ENCODE data around the gene LAMA3.

The LAMA3 gene, protein sequence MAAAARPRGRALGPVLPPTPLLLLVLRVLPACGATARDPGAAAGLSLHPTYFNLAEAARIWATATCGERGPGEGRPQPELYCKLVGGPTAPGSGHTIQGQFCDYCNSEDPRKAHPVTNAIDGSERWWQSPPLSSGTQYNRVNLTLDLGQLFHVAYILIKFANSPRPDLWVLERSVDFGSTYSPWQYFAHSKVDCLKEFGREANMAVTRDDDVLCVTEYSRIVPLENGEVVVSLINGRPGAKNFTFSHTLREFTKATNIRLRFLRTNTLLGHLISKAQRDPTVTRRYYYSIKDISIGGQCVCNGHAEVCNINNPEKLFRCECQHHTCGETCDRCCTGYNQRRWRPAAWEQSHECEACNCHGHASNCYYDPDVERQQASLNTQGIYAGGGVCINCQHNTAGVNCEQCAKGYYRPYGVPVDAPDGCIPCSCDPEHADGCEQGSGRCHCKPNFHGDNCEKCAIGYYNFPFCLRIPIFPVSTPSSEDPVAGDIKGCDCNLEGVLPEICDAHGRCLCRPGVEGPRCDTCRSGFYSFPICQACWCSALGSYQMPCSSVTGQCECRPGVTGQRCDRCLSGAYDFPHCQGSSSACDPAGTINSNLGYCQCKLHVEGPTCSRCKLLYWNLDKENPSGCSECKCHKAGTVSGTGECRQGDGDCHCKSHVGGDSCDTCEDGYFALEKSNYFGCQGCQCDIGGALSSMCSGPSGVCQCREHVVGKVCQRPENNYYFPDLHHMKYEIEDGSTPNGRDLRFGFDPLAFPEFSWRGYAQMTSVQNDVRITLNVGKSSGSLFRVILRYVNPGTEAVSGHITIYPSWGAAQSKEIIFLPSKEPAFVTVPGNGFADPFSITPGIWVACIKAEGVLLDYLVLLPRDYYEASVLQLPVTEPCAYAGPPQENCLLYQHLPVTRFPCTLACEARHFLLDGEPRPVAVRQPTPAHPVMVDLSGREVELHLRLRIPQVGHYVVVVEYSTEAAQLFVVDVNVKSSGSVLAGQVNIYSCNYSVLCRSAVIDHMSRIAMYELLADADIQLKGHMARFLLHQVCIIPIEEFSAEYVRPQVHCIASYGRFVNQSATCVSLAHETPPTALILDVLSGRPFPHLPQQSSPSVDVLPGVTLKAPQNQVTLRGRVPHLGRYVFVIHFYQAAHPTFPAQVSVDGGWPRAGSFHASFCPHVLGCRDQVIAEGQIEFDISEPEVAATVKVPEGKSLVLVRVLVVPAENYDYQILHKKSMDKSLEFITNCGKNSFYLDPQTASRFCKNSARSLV (N-terminal part only)

DNA sequence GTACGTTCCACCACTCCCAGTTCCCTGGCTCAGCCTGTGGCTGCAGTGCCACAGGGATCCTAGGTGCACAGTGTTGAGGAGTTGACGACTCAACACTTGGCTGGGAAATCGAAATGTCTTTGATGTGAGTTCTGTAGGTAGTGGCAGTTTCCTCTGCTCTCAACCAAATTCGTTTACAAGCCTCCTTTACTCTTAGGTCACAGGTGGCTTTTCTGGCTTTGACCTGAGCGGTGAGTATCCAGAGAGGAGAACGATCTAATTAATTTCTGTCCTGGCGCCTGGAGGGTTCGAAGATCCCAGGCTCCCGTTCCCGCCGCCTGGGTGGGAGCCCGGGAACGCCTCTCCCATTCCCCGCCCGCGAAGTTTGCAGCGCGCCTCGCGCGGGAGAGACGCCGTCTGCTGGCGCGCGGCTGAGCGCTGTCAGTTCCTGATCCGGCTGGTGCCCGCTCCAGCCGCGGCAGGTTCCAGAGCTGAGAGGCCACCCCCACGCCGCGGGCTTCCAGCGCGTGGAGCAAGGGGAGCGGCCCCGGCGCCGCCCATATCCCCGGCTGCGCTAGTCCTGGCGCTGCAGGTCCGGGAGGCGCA, at the start of gene LAMA3:
TSS of gene LAMA3 (plus strand) at position 423 of the 585 bp plus-strand sequence. CDS start 231 bp downstream, outside the sequence.
- peak; percentile 7 to 23 for DNase-seq

DNA sequence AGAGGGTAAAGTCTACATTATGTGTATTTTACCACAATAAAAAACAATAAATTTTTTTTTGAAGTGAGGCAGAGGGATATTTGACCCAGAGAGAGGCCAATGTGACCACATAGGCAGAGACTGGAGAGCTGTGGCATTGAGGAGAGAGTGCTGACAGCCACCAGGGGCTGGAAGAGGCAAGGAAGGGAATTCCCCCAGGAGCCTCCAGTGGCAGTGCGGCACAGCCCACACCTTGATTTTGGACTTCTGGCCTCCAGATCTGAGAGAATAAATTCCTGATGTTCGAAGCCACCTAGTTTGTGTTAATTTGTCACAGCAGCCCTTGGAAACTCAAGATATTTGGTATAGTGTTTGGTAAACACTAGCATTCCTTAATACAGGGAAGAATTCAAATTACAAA, 49.2 kb upstream of the LAMA3 start:
- DNase-seq, result no peak

- no peak for DNase-seq
These were observed 48.0 kb upstream of the LAMA3 start for GRCh38 chr18:23641143-23641720.

GRCh38 chr18:23641937-23642666, 47.2 kb upstream of the LAMA3 start:
- no peak for DNase-seq

DNA sequence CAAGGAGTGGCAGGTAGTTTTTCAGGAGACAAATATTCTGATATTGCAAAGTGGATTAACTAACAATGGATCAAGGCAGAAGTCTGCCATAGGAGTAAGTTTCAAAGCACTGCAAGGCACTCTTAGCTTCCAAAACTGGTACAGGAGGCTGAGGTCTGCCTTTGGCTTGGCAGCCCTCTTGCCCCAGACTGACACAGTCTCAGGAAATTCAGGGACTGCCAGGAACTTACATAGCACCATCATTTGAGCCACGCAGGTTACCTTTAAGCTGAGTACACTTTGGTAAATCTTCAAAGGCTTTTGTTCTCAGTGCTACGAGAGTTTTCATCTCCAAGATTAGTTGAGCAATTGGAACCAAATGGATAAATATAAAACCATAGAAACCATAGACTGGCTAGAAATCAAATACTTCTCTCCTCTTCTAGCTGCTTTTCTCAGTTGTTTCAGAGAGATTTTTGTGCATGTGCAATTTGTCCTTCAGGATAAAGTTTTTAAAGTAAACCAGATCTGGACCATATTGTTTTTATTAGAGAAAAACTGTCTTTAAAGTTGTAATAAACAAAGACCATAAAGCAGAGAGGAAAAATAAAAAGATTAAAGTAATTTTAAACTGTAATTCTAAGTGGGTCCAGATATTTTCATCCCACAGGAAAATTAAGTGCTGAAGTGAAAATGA, 45.3 kb upstream of the LAMA3 start:
- no peak for DNase-seq

DNA sequence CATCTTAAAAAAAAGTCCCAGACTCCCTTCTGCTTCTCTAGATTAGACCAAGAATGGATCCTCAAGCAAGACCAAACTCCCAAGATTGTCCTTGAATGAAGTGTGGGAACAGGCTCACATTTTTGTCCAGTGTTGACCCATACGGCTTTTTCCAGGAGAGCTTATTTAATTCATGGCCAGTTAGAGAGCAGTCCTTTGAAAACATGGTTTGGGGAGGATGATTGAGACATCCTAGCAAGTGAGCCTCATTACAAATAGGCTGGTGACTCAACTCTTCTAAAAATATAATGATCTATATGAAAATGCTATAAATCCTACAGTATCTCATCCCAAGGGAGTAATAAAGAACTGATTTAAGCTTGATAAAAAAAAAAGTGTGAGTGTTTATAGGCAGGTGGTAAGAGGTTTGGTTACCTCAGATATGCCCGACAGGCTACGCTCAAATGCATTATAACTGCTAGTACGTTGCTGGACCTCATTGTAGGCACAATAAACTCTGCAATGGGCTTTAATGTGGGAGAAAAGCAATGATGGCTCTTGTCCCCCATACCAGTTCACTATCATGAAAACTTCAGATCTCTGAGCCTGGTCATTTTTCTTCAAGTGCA, 43.6 kb upstream of the LAMA3 start:
- no peak for DNase-seq

DNA sequence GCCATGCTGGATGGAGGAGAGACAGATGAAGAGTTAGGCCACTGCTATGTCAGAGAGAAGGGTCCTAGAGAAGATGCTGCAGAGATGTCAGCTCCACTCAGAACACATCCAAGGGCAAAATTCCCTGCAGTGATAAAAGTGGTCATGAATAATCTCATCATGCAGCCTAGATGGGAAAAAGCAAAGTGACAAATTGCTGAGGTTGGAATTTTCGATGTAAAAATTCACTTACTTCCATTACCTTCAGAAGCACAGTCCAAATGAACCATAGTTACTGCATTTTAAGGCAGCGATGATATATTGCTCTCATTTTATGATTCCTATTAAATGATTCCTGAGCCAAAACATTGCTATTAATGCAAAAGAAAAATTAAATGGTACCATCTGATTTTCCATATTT, 43.0 kb upstream of the LAMA3 start:
- no peak for DNase-seq

GRCh38 chr18:23648456-23648855, 40.8 kb upstream of the LAMA3 start:
- DNase-seq, result no peak

- DNase-seq, result no peak
These were observed 40.2 kb upstream of the LAMA3 start for GRCh38 chr18:23648940-23649607.

- DNase-seq, result no peak
These were observed 38.0 kb upstream of the LAMA3 start for GRCh38 chr18:23650968-23651927.

GRCh38 chr18:23652232-23652631, 37.0 kb upstream of the LAMA3 start:
- no peak for DNase-seq

GRCh38 chr18:23658285-23658684, 31.0 kb upstream of the LAMA3 start:
- no peak for DNase-seq

DNA sequence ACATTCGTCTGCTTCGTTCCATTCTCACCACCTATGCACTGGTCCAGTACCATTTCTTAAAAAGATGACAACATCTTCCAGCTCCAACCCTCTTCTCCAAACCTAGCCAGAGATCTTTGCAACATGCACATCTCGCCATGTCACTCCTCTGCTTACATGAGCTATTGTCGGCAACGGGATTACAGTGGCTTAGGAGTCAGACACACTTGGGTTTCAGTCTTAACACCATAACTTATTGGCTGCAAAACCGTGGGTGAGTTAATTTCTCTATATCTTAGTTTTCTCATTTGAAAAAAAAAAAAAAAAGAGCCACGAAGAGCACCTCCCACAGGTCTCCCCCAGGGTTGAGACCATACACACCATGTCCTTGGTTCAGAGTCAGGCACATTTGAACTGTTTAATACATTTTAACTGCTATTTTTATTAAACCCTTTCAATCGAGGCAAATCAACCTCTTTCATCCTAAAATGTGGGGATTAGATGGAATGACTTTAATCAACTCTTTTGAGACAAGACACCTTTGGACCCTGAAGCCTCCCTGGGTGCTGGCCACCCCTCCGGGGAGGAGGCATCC, 27.4 kb upstream of the LAMA3 start:
- DNase-seq, result no peak

GRCh38 chr18:23662309-23663263, 26.7 kb upstream of the LAMA3 start, which contains the start of gene ANKRD29:
Gene ANKRD29 (minus strand): TSS chr18:23662911. CDS start chr18:23662730, 181 bp downstream.
- peak in 1 of 2 experiments; percentile 15 for DNase-seq

GRCh38 chr18:23664674-23665073, 24.6 kb upstream of the LAMA3 start:
- peak; percentile 21 to 30 for DNase-seq

- DNase-seq, result no peak
These were observed 22.1 kb upstream of the LAMA3 start for GRCh38 chr18:23667114-23667513.

GRCh38 chr18:23668731-23669130, 20.5 kb upstream of the LAMA3 start:
- no peak for DNase-seq

Measured in Kasumi-1 (cell line).